ENCODE results near the gene FGF11.

Gene FGF11

GRCh38 chr17:7439462-7440112, at the start of gene FGF11:
TSS of gene FGF11 (plus strand) at chr17:7439512. CDS start at chr17:7439621, 109 bp downstream.
- DNase-seq = no peak

GRCh38 chr17:7389924-7390910, 49.1 kb upstream of the FGF11 start:
- DNase-seq = no peak

DNA sequence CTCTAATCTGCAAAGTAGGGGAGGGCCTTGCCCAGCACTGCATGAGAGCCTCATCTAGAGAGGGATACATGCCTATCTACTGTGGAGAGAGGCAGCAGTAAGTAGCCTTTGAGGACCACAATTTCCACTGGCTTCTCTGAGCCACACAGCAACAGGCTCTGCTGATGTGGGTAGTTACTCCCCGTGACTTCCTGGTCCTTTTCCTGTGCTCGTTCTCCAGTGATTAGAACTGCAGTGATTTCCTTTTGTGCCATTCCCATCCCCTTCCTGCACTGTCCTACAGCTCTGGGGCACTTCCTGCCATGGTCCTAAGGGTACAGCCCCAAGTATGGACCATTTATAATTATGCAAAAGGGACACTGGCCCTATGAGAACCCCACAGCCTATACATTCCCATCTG, 48.0 kb upstream of the FGF11 start:
- DNase-seq = no peak

DNA sequence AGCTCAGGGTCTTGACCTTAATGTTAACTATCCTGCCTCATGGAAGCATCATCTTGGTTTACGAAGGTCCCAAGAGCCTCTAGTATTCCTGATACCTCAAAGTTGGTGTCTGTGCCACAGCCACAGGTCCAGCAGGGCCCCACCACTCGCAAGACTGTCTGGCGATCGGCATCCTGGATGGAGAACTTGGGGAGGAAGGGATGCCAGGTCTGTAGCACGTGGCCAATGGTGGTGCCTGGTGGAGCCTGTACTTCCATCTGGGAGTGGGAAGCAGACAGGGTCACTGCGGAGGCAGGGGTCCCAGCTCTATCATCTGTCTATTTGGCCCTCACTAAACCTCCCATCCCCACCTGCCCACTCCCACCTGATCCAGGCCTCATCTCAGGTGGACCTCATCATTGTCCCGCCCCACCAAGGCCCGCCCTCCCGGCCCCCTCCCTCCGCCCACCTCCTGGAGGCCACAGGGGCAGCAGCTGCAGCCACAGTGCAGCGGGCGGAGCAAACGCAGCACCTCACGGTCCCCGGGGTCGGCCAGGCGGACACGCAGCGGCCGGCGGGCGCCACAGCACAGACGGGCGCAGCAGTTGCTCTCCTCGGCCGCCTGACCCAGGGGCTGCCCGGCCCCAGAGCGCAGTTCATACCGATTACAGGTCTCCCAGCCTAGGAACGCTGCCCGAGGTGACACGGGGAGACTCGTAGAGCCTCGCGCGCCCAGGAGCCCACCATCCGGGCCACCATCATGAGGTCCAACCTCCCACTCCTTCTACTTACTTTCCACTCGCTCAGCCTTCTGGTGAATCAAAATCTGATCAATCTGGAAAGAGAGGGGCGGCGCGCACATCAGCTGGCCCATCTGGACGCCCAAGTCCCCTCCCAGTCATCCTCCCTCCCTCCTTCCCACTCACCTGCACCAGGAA, 46.4 kb upstream of the FGF11 start:
- no peak for DNase-seq

DNA sequence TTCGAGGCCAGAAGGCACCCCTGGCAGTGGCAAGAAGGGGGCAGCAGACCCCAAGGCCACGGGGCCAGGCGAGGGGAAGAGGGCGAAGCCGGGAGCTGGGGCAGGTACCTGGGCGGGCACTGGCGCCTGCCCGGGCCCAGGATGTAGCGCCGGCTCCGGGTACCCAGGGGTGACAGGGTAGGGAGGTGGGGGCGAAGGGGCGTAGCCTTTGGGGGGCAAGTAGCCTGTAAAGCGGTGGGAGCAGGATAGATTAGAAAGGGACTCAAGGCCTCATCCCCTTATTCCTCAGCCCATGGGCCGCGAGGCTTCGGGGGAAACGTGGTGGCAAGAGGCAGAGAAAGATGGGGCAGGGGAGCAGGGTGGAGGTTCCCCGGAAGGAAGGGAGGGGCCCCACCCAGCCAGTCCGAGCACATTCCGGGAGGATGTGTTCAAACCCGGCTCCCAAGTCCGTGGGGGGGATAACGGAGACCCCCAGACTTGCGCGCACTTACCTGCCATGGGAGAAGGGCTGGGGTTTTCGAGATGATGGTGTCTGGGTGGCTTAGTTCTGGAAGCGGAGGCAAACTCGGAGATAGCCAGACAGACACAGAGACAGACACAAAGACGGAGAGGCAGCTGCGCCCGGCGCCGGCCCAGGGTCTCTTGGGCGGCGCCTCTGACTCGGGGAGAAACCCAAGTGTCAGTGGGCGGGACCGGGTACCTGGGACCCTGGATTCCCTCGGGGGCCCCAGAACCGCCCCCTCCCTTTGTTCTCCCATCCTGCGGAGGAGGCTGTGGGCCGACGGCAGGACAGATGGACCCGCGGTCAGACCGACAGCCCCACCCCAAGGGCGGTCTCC, 45.5 kb upstream of the FGF11 start:
- peak; percentile 78 for DNase-seq

DNA sequence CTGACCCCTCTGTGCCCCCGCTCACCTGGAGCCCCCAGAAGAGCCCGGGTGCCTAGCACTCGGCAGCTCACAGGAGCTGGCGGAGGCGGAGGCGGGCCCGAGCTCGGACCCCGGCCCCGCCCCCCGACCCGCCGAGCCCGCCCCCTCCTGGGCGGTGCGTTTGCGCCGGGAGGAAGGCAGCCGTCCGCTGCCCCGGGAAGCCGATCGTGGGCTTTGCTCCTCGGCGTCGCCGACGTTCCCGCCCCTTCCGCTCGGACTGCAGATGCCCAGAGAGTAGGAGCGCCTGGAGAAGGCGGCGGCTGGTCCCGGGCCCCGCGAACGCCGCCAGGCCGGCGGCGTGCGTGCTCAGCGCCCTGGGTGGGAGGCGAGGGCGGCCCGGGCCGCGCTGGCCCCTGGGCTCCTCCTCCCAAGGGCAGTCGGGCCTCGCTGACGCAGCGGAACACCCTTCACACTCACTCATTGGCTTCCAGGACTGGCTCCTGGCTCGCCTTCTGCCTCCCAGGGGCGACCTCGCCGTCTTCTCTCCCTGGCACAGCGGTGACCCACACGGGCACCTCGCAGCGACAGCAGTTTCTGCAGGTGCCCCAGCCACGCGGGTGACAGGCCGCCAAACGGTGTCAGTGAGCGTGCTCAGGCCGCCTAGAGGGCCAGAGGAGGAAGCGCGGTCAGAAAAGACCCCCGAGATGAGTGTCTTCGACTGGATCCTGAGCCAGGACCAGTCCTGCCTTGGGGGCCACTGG, 44.7 kb upstream of the FGF11 start, which contains the start of gene PLSCR3:
TSS of gene PLSCR3 (minus strand) at position 74 of the 740 bp plus-strand sequence. CDS start 415 bp downstream, outside the sequence.
- DNase-seq = peak; percentile 94

DNA sequence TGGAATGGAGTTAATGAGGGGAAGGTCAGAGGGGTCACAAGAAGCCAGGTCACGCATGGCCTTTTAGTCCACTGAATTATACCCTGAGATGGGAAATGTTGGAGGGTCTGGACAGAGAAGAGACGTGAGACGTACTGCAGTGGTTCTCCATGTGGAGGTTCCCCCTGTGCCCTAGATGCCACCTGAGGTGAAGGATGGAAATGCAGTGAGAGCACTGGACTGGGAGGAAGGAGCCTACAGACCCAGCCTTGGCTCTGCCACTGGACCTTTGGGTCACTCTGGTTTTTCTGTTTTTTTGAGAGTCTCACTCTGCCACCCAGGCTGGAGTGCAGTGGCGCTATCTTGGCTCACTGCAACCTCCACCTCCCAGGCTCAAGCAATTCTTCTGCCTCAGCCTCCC, 43.2 kb upstream of the FGF11 start:
- DNase-seq = no peak

DNA sequence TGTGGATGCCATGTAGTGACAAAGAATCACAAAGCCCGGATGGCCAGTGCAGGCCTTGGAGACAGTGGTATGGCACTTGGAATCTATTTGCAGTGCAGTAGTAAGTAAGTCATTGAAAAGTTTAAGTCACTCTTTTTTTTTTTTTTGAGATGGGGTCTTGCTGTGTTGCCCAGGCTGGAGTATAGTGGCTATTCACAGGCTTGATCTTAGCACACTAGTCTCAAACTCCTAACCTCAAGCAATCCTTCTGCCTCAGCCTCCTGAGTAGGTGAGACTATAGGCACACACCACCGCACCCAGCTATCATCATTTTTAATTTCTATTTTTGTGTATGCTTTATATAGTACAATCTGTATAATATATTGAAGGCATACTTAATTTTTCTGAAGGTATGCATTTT, 40.7 kb upstream of the FGF11 start:
- DNase-seq = no peak

DNA sequence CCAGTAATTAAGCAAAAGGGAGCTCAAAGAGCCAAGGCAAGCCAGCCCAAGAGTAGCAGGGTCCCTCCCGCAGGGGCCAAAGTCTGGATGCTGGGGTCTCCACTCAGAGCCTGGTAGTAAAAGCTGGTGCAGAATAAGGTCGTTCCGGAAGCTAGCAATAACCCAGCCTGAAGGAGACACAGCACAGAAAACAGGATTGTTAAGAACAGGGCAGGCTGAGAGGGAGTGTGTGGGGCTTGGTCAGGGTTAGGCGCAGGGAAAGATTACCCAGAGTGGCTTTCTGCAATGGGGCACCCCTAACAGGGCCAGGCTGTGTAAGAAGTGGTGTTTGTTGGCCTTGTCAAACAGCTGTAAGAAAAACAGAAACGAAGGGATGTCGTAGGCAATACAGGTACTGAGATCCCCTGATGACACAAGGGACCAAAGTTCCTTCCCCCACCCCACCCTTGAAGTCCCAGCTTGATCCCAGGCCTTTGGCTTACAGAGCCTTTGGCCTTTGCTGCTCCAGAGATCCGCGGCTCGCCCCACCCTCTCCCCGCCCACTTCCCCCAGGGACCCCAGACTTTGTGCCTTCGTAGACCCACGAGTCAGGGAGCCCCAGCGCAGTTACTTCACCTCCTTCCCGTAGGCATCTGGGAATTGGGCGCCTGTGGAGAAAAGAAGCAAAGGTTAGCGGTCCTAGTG, 36.1 kb upstream of the FGF11 start:
- DNase-seq = peak; percentile 68

- no peak for DNase-seq
Observed at GRCh38 chr17:7403727-7403976, 35.7 kb upstream of the FGF11 start.

DNA sequence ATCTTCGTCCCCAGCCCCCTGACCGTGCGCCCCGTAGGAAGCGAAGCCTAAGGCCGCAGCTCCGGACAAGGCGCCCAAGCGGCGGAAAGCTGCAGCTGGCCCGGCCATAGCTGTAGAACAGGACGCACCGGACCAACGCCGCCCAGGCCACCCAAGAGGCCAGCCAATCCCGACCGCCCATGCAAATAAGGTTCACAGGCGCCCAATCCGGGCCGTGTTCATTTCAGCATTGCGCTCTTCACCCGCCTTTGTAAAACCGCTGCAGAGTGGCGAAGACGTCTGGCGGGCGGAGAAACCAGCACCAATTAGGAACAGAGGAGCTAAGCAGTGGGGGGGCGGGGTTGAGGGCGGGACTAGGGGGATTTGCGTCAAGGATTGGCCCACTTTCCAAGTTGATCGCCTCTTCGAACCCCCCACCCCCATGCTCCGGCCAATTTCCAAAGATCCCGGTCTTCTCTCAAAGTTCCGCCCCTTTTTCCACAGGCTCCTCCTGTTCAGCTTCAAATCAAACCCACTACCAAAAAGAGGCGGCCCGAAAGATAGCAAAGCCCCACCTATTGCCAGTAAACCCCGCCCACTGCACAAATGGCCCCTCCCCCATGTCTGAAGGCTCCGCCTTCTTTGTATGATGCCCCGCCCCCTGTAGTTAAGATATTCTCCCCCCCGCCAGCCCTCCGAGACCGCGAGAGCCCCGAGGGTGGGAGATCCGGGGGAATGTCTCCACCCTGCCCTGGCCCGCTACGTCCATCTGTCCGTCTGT, 35.2 kb upstream of the FGF11 start, which contains the start of gene TMEM256:
TSS of gene TMEM256 (minus strand) at position 121 of the 760 bp plus-strand sequence. CDS start at position 108, 13 bp downstream.
- peak; percentile 98 for DNase-seq

DNA sequence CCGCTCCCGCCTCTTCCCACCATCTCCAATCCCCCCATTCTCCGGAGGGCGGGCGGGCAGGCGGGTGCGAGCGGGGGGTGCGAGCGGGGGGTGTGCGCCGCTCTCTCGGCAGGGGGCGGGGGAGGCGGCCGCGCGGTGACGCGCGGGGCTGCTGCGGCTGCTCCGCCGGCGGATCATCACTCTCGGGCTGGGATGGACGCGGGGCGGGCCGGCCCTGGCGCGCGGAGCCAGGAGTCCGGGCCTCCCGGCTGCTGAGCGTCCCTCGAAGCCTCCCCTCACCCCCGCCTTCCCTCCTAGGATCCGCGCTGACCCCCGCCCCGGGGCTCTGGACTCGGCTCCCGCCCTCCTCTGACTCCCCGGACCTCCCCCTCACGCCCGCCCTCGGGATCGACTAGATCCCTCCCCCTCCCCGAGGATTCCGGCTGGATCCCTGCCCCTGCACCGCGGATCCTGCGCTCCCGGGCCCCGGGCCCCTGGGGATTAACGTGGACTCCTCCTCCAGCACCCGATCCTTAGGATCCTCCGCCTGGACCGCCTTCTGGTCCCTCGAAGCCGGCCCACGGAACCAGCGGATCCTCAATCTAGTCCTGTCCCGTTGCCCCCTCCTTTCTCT, 34.5 kb upstream of the FGF11 start:
- DNase-seq = peak; percentile 90

GRCh38 chr17:7405350-7406234, 33.7 kb upstream of the FGF11 start:
- no peak for DNase-seq

- no peak for DNase-seq
Observed at GRCh38 chr17:7406235-7406825, 33.0 kb upstream of the FGF11 start.

GRCh38 chr17:7407082-7407481, 32.2 kb upstream of the FGF11 start:
- no peak for DNase-seq

- no peak for DNase-seq
Observed at GRCh38 chr17:7407485-7408251, 31.6 kb upstream of the FGF11 start, which contains the start of gene NLGN2. TSS of gene NLGN2 (plus strand) at chr17:7407845. CDS start at chr17:7408256, 411 bp downstream.

GRCh38 chr17:7408252-7408727, 31.0 kb upstream of the FGF11 start:
- DNase-seq = peak; percentile 68
